ENCODE results near the gene FRAS1.

- TF ChIP-seq SPI1 (IDR thresholded peaks at IDR 0.05; ENCODE audit: low read depth, low read length), result no peak
- no peak for TF ChIP-seq POLR2A (IDR thresholded peaks at IDR 0.05; ENCODE audit: low read depth, low read length)
Measured at GRCh38 chr4:78581618-78582017, 524.5 kb downstream of the FRAS1 start.

Data from GM12891 (cell line).